Measurements from ENCODE around the gene NAALADL1.
A peak's percentile ranks its signal among the peaks of the same experiment; 100 is the strongest.
"Not testable (repeated sequence)": the region's sequence is repeated elsewhere in the genome, so short reads cannot be mapped to it uniquely, and the experiment has no call there.

Gene NAALADL1

DNA sequence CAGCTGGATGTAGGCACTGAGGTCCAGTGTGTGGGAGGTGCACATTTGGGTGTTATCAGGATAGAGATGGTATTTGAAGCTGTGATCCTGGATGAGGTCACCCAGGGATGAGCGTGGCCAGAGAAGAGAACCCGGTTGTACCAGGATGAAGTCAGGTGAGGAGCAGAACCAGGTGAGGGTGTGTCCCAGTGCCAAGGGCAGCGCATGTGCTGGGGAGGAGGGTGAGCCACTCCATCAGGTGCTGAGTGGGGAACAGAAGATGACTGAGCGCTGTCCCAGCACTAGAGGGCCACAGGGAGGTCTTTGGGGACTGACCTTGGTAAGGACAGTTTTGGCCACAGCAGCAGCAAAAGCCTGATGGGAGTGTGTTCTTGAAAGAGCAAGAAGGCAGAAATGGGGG lies 41.6 kb downstream of the NAALADL1 start:
- H3K4me1 Mint-ChIP-seq, result peaks cover 32% of the 10 kb centered on the region
- H3K4me3 Mint-ChIP-seq, result no peak overlapping the region
- no peaks in the 10 kb centered on the region for H3K9me3 Mint-ChIP-seq
- H3K36me3 Mint-ChIP-seq, result peaks cover 31% of the 10 kb centered on the region
- DNase-seq (ENCODE audit: low spot score in 2 of 2) (no peak), ATAC-seq (no peak)
- peak overlapping the region; percentile 84 for H3K27ac Mint-ChIP-seq

DNA sequence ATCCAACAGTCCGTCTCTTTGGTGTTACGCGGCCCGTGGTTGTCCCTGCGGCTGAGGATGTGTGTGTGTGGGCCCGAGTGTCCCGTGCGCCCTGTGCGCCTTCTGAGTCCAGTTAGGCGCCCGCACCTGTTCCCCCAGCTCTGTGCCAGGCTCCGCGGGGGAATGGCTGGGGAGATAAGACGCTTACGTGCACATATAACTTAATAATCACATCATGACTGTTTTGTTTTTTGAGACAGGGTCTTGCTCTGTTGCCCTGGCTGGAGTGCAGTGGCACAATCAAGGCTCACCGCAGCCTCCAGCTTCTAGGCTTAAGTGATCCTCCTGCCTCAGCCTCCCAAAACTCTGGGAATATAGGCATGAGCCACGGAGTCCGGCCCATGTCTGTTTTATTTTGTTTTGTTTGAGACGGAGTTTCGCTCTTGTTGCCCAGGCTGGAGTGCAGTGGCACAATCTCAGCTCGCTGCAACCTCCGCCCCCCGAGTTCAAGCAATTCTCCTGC lies 43.6 kb downstream of the NAALADL1 start:
- DNase-seq (ENCODE audit: low spot score in 2 of 2), result no peak
- ATAC-seq, result no peak
- Mint-ChIP-seq H3K36me3 (peaks cover 22% of the 10 kb centered on the region), H3K4me1 (peaks cover 32% of the 10 kb centered on the region), H3K4me3 (peak overlapping the region; percentile 82), H3K27ac (peak overlapping the region; percentile 96), H3K9me3 (no peaks in the 10 kb centered on the region)

DNA sequence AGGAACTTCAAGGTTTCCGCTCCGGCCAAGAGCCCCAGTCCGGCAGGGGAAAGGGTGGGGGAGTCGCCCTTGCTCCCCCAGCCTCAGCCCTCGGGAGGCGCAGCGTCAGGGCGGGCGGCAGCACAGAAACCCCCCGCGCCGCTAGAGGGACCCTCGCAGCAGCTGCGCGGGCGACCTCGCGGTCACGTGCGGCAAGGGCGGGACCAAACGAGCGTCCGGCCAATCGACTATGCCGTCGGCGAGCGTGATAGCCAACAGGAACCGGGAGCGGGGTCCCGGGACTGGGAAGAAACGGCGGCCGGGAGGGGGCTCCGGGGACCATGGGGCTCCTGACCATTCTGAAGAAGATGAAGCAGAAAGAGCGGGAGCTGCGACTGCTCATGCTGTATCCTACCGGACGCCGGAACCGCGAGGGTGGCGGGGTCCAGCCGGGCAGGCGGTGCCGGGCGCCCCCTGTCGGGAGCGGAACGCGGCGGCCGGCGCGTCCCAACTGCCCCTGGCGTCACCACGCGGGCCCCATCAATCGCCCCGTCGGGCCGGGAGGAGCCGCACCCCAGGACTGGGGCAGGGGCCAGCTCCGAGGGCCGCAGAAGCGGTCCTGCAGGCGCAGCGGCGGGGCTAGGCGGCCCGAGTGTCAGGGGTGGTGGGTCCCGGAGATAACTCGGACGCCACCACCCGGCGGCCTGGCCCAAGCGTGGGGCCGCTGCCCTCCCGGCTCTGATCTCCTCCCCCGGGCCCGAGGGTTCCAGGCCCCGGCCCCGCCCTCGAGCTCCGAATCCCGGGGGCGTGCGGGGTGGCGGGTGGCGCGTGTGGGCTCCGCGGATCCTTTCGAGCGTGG lies 44.2 kb downstream of the NAALADL1 start, which contains the start of gene ARL2:
ARL2 (plus strand) TSS at position 273 of the 838 bp plus-strand sequence; CDS start at position 321, 48 bp downstream.
- peak within 1 kb of the TSS; percentile 82 for H3K4me3 Mint-ChIP-seq
- ATAC-seq (peak; percentile 85), DNase-seq (ENCODE audit: low spot score in 2 of 2) (peak; percentile 86 to 95)
- H3K4me1 Mint-ChIP-seq, result peaks cover 32% of the 10 kb centered on the region
- H3K27ac Mint-ChIP-seq, result peak within 1 kb of the TSS; percentile 96
- H3K36me3 Mint-ChIP-seq, result peaks cover 15% of the 10 kb centered on the region
- no peaks in the 10 kb centered on the region for H3K9me3 Mint-ChIP-seq

DNA sequence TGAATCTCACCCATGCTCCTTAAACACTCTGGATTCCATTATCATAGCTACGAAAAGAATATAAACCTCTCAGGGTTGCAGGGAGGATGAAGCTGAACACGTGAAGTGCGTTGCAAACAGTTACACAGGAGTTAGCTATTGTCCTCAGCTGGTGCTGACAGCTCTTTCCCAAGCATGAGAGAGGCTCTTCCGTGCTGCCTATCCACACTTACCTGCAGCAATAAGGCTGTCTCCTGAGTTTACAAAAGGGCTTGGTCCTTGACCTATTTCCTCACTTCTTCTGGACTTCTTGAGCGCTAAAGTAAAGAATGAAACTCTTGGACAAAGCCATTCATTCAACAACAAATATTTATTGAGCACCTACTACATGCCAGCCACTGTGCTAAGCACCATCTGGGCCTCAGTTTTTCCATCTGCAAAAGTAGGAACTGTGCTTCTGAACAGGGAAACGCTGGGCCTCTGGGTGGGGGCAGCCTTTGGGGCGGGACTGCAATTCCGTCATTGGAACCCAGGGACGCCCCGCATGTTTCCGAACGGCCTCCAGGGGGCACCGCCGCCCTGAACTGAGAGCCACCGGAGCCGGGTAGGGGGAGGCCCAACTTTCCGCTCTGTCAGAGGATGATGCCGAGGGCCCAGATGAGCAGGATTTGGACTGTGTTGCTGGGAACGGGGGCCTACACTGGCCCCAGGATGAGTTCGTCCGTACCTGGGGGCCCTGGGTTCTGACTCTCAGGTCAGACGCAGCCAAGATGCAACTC lies 45.0 kb downstream of the NAALADL1 start:
- peak; percentile 92 for ATAC-seq
- no peaks in the 10 kb centered on the region for H3K9me3 Mint-ChIP-seq
- peaks cover 32% of the 10 kb centered on the region for H3K4me1 Mint-ChIP-seq

DNA sequence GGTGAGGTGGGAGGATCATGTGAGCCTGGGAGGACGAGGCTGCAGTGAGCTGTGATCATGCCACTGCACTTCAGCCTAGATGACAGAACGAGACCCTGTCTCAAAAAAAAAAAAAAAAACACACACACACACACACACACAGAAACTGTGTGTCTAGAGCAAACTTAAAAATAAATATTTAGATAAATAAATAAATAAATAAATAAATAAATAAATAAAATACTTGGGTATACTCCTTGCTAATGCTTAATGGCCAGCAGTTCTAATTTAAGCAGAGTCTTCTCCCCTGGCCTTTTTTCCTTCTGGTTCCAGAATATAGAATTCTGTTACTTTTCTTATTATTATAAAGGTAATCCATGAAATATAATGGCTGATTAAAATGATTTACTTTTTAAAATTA lies 49.5 kb downstream of the NAALADL1 start:
- DNase-seq (ENCODE audit: low spot score in 2 of 2) (no peak), ATAC-seq (no peak)
- H3K4me3 Mint-ChIP-seq, result no peak overlapping the region

More for the DNA sequence above, 45.0 kb downstream of the NAALADL1 start:
- Mint-ChIP-seq H3K4me3 (peak overlapping the region; percentile 82), H3K27ac (peak overlapping the region; percentile 96), H3K36me3 (peaks cover 11% of the 10 kb centered on the region)
- peak; percentile 84 to 95 for DNase-seq (ENCODE audit: low spot score in 2 of 2)

DNA sequence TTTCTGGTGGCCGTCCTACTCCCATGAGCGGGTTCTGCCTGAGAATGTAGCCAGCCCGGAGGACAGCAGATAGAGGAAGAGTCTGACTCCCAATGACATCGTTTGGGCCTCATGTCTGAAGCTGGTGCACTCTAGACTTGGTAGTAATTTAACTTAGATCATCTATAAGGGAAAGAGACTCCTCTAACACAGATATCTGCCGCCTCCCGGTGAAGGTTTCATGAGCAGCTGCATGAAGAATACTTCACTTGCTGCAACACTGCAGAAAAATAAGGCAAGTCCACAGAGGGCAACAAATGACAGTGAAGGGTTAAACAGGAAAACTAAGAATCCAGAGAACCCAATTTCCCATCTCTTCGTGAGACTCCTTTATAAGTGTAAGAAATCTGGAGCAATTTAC lies 50.3 kb downstream of the NAALADL1 start:
- ATAC-seq, result no peak
- H3K4me3 Mint-ChIP-seq, result no peak overlapping the region
- H3K27ac Mint-ChIP-seq, result no peak overlapping the region
- peaks cover 4% of the 10 kb centered on the region for H3K4me1 Mint-ChIP-seq
- no peaks in the 10 kb centered on the region for H3K36me3 Mint-ChIP-seq
- no peaks in the 10 kb centered on the region for H3K9me3 Mint-ChIP-seq
- DNase-seq (ENCODE audit: low spot score in 2 of 2), result no peak

More for the DNA sequence above, 49.5 kb downstream of the NAALADL1 start:
- Mint-ChIP-seq H3K36me3 (peaks cover 5% of the 10 kb centered on the region), H3K4me1 (peaks cover 10% of the 10 kb centered on the region), H3K27ac (no peak overlapping the region), H3K9me3 (no peaks in the 10 kb centered on the region)

DNA sequence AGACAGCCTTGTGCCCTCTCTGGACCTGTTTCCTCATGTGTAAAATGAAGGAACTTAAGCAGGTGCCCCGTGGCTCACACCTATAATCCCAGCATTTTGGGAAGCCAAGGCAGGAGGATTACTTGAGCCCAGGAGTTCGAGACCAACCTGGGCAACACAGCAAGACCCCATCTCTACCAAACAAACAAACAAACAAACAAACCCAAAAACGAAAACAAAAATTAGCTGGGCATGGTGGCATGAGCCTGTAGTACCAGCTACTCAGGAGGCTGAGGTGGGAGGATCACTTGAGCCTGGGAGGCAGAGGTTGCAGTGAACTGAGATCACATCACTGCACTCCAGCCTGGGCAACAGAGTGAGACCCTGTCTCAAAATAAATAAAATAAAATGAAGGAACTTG lies 54.4 kb downstream of the NAALADL1 start:
- ATAC-seq; H3K4me3 Mint-ChIP-seq; DNase-seq (ENCODE audit: low spot score in 2 of 2); H3K4me1 Mint-ChIP-seq; H3K9me3 Mint-ChIP-seq; H3K36me3 Mint-ChIP-seq; H3K27ac Mint-ChIP-seq: not testable (repeated sequence)

DNA sequence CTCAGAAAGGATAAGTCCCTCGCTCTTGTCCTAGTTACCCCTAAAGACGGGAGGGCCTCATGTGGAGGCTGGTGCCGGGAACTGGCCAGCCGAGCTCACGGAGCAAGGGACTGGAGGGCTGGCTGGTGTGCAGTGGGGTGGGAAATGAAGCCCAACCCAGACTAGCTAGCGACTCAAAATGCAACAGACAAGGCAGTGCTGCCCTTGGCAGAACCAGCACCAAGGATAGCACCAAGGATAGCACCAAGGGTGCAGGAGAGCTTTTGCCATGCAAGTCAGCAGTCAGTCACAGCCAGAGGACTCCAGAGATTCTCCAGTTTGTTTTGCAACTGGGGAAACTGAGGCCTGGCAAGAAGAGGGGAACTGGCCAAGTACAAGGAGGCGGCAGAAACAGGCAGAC lies 55.1 kb downstream of the NAALADL1 start:
- no peak overlapping the region for H3K4me3 Mint-ChIP-seq
- H3K9me3 Mint-ChIP-seq, result no peaks in the 10 kb centered on the region
- H3K27ac Mint-ChIP-seq, result no peak overlapping the region
- DNase-seq (ENCODE audit: low spot score in 2 of 2), result no peak
- no peak for ATAC-seq
- peaks cover 8% of the 10 kb centered on the region for H3K4me1 Mint-ChIP-seq
- no peaks in the 10 kb centered on the region for H3K36me3 Mint-ChIP-seq

DNA sequence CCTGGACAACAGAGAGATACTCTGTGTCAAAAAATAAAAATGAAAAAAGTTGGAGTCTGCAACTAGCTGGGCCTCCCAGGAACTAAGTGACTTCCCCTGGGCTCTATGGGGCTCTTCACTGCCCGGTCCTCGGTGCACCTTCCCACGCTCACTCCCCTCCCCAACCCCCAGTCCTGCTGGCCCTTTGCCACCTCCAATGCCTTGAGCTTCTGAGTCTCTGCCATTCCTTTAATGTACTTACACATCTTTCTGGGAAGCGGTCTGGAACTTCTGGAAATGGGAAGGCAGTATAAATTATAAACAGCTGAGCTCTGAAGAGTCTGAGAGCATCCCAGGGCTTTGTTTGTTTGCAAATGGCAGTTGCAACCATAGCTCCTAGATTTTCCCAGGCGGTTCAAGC lies 55.6 kb downstream of the NAALADL1 start:
- no peak overlapping the region for H3K4me3 Mint-ChIP-seq
- no peak for ATAC-seq
- no peak overlapping the region for H3K27ac Mint-ChIP-seq
- DNase-seq (ENCODE audit: low spot score in 2 of 2), result no peak
- peaks cover 11% of the 10 kb centered on the region for H3K4me1 Mint-ChIP-seq
- no peaks in the 10 kb centered on the region for H3K36me3 Mint-ChIP-seq
- H3K9me3 Mint-ChIP-seq, result no peaks in the 10 kb centered on the region

DNA sequence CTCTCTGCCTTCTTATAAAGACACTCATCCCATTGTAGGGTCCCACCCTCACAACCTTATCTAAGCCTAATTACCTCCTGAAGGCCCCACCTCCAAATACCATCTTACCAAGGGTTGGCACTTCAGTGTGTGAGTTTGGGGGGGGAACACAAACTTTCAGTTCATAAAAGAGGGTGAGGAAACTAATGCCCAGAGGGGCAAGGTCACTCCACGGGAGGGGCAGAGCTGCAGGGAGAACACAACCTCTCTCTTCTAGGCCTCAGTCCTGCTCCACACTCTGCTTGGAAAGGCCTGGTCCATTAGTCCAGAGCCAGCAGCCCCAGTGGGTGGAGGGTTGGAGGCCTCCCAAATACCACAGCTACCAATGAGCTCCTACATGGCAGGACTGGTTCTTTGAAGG lies 58.9 kb downstream of the NAALADL1 start:
- no peaks in the 10 kb centered on the region for H3K9me3 Mint-ChIP-seq
- no peaks in the 10 kb centered on the region for H3K36me3 Mint-ChIP-seq
- no peak overlapping the region for H3K27ac Mint-ChIP-seq
- DNase-seq (ENCODE audit: low spot score in 2 of 2) (no peak), ATAC-seq (no peak)
- peaks cover 23% of the 10 kb centered on the region for H3K4me1 Mint-ChIP-seq
- H3K4me3 Mint-ChIP-seq, result no peak overlapping the region

DNA sequence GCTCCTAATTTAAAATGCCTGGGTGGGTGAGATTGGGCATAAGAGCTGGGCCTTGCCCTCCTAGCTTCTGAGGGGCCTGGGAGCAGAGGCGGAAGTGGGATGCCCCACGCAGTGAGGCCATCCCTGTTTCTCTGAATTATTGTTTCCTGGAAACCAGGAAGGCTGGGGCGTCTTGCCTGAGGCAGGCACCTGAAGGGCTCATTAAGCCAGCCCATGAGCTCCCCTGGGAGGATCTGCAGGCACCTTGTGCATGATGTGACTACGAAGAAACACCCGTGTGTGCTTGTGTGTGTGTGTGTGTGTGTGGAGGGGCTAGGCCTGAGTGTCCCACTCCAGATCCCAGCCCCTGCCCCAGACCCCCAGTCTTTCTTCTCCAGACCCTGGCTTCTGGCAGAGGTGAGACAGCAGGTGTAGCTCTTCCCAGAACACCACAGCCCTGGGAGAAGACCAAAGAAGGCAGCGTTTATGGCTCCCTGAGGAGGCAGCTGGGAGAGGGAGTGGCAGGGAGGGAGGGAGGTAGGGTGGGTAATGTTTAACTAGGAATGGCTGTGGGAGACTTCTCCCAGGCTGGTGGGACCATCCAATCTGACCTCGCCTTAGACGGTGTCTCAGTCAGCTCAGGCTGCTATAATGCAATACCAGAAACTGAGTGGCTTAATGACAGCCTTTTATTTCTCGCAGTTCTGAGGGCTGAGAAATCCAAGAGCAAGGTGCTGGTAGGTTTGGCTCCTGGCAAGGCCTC lies 59.5 kb downstream of the NAALADL1 start:
- Mint-ChIP-seq H3K36me3 (no peaks in the 10 kb centered on the region), H3K9me3 (no peaks in the 10 kb centered on the region), H3K4me1 (peaks cover 23% of the 10 kb centered on the region), H3K27ac (peak overlapping the region; percentile 84), H3K4me3 (peak overlapping the region; percentile 53)
- DNase-seq (ENCODE audit: low spot score in 2 of 2), result no peak
- peak; percentile 46 for ATAC-seq

DNA sequence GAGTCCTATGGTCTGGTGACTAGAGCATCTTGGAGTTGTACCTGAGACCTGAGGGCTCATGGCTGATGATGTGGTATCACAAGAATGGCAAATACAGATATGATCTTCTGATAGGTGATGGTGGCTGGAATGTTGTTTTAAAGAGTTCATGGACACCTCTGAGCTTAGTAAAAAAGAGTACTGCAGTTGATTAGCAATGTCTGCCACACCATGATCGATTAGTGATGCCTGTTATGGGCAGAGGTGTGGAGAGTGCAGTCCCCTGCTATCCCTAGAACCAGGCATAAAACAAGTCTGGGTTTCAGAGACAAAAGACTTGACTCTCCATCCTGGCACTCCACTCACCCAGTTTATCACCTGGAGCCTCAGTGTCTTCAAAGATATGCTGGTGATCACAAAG lies 60.2 kb downstream of the NAALADL1 start:
- Mint-ChIP-seq H3K4me3 (peak overlapping the region; percentile 53), H3K4me1 (peaks cover 23% of the 10 kb centered on the region), H3K36me3 (no peaks in the 10 kb centered on the region), H3K27ac (peak overlapping the region; percentile 84), H3K9me3 (no peaks in the 10 kb centered on the region)
- DNase-seq (ENCODE audit: low spot score in 2 of 2), result no peak
- ATAC-seq, result peak; percentile 60

DNA sequence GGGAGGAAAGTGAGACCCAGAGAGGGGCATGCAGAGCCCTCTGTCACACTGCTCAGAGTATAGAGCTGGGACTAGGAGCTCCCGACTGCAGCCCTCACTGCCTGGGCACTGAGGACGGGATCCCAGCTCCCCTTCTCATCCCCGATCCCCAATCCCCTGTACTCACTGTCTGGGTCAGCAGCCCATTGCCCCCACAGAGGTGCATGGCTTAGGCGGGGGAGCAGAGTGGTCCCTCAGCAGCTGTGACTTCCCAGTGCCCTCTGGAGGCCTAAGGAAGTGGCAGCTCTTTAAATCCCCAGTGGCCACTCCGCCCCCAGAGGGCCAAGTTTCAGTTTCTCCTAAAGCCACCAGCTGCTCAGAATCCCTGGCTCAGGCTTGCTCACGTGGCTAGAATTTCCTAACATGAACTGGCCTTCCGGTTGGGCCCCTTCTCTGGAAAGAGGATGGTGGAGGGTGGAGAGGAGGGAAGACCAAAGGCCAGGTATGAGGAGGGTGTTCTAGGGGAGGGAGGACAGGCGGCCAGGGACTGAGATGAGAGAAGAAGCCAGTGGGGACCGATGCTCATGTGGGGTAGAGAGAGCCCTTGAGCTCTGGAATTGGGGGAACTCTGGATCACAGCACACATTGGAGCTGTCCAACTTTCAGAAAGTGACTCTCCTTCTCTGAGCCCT lies 61.5 kb downstream of the NAALADL1 start, which contains the start of gene BATF2:
BATF2 (minus strand) TSS at position 262 of the 671 bp plus-strand sequence; CDS start at position 205, 57 bp downstream.
- Mint-ChIP-seq H3K4me3 (peak within 1 kb of the TSS; percentile 15), H3K9me3 (no peaks in the 10 kb centered on the region), H3K4me1 (peaks cover 23% of the 10 kb centered on the region), H3K36me3 (no peaks in the 10 kb centered on the region), H3K27ac (peak within 1 kb of the TSS; percentile 58)
- DNase-seq (ENCODE audit: low spot score in 2 of 2), result no peak
- ATAC-seq, result peak; percentile 44

DNA sequence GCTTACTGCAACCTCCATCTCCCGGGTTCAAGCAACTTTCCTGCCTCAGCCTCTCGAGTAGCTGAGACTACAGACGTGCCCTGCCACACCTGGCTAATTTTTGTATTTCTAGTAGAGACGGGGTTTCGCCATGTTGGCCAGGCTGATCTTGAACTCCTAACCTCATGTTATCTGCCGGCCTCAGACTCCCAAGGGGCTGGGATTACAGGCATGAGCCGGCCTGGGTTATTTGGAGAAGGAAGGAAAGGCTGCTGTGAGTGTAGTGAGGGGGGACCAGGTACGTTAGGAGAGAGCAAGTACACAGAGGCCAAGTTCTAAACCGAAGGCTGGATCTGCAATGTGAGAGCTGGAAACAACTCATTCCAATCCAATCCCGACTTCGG lies 62.0 kb downstream of the NAALADL1 start:
- no peak for DNase-seq (ENCODE audit: low spot score in 2 of 2)
- peak overlapping the region; percentile 58 for H3K27ac Mint-ChIP-seq
- no peaks in the 10 kb centered on the region for H3K9me3 Mint-ChIP-seq
- H3K36me3 Mint-ChIP-seq, result no peaks in the 10 kb centered on the region
- peaks cover 23% of the 10 kb centered on the region for H3K4me1 Mint-ChIP-seq
- H3K4me3 Mint-ChIP-seq, result peak overlapping the region; percentile 15
- no peak for ATAC-seq

All from stimulated activated effector memory CD8-positive, alpha-beta T cell treated with anti-CD3 and anti-CD28 coated beads, Interleukin-12 subunit alpha, Interleukin-12 subunit beta, amount 100 ng/mL, for 72 hours (primary cell).